ENCODE data around the gene RAD9A. TPM values are rescaled to one million over a fixed set of nuclear protein-coding genes. Genes with fewer than 3 reads are reported as not detected.

Gene RAD9A
- total and polyA plus RNA-seq, 9 of the 15 experiments (the other 6 are each of a cell fraction or from before 2014, with no cell fraction given), result 1.4 to 41.2 (median 16.1) TPM

DNA sequence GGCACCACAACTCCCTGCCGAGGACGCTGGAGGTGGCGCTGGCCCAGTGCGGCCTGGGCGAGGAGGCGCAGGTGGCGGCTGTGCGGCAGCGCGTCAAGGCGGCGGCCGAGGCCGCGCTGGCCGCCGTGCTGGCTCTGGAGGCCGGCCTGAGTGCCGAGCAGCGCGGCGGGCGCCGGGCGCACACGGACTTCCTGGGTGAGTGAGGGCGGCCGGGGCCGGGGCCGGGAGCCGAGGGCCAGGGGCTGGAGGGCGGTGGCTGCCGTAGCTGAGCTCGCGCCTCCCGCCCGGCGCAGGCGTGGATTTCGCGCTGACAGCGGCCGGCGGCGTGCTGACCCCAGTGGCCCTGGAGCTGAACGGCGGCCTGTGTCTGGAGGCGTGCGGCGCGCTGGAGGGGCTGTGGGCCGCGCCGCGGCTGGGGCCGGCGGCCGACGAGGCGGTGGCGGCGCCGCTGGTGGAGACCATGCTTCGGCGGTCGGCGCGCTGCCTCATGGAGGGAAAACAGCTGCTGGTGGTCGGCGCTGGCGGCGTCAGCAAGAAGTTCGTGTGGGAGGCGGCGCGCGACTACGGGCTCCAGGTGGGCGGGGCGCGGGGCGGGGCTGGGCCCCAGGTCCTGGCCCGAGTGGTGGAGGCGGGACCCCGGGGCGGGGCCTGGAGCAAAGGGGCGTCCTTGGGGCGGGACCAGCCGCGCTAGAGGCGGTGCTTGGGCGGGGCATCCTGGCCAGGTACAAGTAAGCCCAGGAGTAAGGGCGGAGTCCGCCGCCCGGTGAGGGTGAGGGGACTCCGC, 29.1 kb downstream of the RAD9A start (continued):
- TF ChIP-seq NBN (IDR thresholded peaks at IDR 0.05; ENCODE audit: low read depth) (no peak), ZBTB1 (CRISPR knock-in tag; IDR thresholded peaks at IDR 0.05; ENCODE audit: borderline replicate concordance, low read depth) (no peak), ZNF140 (CRISPR knock-in tag; IDR thresholded peaks at IDR 0.05) (no peak), PCBP2 (IDR thresholded peaks at IDR 0.05; ENCODE audit: low read depth, low read length, poor library complexity, severe bottlenecking) (no peak), UBTF (IDR thresholded peaks at IDR 0.05; ENCODE audit: borderline replicate concordance in 1 of 2, low read depth in 2 of 2, low read length in 2 of 2) (peak; percentile 40 to 94; a peak in 2 of 4 replicates), NCOR1 (IDR thresholded peaks at IDR 0.05) (no peak), ZBTB9 (CRISPR knock-in tag; IDR thresholded peaks at IDR 0.05) (peak; percentile 38; the same call in 1 of the 2 replicates), POLR2AphosphoS5 (IDR thresholded peaks at IDR 0.05; ENCODE audit: control insufficient read depth, insufficient read depth, low read depth, low read length) (peak; percentile 58; the same call in 1 of the 2 replicates), NFE2 (IDR thresholded peaks at IDR 0.05; ENCODE audit: low read depth) (peak; percentile 4; the same call in 1 of the 2 replicates), CHD1 (IDR thresholded peaks at IDR 0.05; ENCODE audit: low read length) (peak; percentile 61), ARID4B (CRISPR knock-in tag; IDR thresholded peaks at IDR 0.05) (peak; percentile 87; the same call in 1 of the 2 replicates), KLF16 (IDR thresholded peaks at IDR 0.05) (no peak), EP300 (IDR thresholded peaks at IDR 0.05; ENCODE audit: low read length) (no peak), HNRNPL (IDR thresholded peaks at IDR 0.05; ENCODE audit: low read depth, low read length) (no peak)
